GM20431 (cell line): ENCODE measurements around the gene C1QTNF12.
"Not testable (repeated sequence)": the region's sequence is repeated elsewhere in the genome, so short reads cannot be mapped to it uniquely, and the experiment has no call there.

ENCODE experiments used
- in situ Hi-C: fragments of 300-500 bp; cut with MseI, MboI; formaldehyde crosslinking; loops from one replicate; pipeline ENCODE4 v1.15.0; 2020; ENCODE audit warnings: low sequenced_read_pairs; ENCODE audit not compliant: unreplicated experiment

The C1QTNF12 gene

DNA sequence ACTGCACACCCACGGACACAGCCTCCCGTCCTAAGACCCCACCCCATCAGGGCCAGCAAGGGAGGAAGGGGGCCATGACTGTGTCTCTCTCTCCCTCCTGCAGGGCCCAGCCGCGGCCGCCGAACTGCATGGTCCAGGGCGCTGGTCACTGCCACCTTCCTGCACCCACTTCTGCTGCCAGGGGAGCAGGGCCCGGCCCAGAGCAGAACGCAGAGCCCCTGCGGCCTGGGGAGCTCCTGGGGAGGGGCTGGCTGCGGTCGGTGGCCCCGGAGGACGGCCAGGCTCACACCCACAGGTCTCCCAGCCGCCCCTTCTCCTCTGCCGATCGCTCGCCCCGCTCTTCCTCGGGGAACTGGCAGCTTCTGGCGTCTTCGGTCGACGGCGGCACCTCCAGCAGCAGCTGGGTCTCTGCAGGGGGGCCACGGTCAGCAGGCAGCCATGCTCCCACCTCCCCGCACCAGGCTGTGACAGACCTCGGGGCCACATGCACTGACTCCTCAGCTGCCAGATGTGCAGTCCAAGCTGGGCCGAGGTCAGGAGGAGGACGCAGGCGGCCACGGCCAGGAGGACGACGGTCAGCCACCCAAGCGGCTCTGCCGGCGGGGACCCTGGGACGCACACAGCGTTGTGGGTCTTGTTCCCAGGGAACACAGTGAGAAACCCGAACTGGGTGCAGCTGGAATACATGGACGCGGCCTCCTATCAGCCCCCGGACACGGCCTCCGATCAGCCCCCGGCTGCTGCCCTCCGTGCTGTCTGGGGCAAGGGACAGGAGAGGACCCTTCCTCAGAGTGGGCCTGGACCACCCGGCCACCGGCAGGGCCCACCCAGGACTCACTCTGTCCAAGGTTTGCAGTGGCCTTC is 42.7 kb downstream of the C1QTNF12 start:
- in situ Hi-C loops = no loop called here

DNA sequence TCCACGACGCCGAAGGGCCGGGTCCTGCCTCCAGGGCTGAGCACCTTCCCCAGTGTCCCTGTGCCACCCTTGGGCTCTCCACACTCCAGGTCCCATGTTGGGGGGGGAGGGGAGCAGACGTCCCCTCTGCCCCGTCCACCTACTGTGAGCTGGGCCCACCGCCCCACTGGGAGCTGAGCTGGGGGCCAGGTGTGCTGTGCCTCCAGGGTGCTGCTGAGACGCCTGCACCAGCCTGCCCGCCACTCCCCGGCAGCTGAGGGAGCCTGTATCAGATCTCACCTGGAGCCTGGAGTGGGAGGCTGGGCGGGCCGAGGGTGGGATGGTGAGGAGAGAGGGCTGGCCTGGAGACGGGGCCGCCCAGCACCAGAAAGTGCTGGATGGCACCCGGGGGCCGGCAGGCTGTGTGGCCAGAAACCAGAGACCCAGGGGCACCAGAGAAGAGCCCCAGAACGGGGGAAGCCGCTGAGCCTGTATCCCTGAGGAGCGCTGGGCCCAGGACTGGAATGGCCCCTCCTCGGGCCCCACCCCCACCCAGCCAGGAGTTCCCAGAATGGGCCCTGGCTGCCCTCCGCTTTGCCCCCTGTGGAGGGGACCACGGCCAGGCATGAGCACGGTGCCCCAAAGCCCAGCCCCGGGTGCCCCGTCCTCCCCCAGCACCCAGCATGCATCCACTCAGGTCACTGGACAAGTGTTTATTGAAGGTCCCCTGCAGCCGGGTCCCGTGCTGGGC is 43.5 kb downstream of the C1QTNF12 start:
- in situ Hi-C loops = no loop called here

DNA sequence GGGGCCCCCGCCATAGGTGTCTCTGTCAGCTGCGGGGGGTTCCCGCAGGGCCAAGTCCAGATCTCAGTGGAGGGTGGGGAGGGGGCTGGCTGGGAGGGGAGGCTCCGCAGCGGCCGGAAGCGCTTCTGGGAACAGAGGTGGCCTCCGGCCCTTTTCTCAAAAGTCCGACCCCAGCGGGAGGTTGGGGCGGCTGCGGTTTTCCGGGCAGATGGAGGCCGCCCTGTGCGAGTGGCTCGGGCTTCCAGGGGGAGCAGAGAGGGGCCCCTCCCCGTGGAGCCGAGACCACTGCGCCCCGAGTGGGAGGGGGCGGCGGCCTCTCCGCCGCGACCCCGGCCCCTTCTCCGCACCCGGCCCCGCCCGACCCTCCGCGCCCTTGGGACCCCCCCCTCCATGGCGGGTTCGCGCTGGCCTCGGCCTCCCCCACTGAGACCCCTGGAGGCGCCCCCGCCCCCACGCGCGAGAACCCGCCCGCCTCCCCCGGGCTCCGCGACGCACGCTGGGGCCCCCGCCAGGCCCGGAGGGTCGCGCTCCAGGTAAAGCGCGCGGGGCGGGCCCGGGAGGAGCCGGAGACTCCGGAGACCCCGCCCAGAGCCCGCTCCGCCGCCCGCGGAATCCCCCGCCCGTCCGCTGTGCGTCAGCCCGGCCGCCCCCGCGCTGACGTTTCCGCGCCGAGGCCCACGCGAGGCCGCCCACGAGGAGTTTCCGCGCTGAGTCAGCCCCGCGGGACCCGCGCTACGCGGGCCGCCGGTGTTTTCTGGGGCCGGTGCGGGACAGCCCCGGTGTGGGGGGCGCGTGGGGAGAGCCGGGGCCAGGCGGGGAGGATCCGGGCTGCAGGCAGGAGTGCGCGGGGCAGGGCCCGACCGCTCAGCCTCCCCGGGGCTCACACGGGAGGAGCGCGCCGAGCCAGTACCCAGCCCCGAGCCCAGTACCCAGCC is 45.4 kb downstream of the C1QTNF12 start:
- in situ Hi-C loops = no loop called here

DNA sequence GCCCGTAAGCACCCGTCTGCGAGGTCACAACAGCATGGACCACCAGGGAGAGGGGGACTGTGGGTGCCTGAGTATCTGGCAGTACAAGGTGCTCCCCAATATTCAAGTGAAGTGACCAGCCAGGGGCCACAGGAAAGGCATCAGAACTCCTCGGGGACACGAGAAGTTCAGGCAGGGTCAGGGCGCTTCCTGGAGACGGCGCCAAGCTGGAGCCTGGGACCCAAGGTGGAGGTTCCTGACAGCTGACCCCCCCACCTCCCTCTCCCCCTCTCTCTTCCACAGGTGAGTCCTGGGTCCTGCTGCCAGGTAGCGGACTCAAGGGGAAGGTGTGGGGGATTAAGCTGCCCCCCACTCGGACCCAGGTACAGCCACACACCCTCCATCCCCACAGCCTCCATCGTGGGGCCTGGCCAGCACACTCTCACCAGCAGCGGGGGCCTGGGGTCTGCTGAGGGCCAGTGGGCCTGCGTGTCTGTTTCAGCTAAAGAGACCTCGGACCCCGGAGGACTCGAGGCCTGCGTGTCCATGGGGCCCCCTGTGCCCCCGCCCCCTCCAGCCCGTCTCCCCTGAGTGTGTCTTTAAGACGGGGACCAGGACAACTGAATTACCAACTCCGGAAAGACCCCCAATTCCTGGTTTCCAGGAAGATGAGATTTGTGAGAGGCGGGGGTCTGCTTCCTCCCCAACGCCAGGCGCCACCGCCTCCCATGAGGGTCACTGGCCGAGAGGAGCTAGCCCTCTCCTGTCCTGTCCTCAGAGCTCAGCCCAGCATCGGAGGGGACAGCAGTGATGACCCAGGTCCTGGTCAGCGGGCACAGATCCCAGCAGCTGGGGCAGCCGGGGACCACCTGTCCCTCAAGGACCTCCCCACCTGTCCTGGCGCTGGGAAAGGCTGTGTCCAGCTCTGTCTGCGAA is 46.3 kb downstream of the C1QTNF12 start:
- in situ Hi-C loops = no loop called here

DNA sequence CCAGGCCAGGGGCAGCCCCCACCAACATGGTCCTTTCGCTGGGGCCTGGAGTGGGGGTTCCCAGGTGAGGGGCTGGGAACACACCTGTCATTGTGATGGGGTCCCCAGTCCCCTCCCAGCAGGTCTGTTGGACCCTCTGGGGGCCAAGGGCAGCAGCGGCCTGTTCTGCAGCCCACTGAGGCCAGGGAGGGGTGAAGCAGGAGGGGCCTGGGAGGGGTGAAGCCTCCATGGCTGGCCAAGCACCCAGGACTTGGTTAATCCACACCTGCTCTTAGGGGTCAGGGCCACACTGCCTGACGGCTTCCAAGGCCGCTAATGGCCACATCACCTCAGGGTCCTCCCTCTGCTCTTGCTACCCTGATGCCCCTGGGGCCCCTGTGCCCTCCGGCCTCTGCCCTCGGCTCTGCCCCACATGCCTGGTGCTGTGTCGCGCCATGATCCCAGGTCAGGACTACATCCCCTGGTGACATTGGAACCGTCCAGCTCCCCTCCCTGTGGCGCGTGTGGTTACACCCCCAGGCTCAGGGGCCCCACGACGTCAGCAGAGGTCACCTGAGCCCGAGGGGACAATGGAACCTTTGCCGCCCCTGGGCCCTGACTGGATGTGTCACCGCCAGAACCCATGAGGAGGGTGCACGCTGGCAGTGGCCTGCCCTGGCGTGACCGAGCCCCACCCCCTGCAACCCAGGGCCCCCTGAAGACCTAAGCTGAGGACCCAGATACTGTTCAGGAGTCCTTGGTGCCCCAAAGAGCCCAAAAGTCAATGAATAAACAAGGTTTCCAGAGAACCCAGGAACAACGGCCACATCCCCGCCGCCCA is 47.2 kb downstream of the C1QTNF12 start:
- in situ Hi-C loops = no loop called here

DNA sequence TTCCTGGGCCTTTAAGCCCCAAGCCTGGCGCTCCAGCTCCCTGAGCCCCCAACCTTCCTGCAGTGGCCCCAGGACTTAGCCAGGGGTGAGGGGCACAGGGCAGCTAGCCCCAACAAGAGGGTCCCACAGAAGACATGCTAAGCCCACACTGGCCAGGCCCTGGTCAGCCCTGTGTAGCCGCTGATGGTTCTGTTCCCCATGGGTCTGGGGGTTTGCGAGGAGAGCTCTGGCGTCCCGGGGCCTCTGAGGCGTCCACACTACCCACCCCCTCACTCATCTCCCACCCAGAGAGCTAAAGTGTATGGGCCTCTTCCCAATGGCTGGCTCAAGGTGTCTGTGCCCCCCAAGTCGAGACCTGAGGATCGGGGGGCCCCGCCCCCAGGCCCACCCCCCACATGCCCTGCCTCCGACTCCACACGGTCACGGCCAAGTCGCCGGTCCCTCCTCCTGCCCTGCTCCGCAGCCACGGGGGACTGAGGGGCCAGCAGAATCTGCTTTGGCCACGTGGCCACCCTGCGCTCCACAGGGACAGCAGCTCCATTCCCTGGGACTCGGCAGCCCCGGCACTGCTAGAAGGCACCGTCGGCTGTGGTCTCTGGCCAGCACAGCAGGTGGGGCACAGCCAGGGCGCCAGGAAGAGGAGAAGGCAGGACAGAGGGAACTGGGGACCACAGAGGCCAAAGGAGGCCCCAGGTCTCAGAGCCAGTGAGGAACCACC is 47.9 kb downstream of the C1QTNF12 start:
- in situ Hi-C loops = no loop called here

DNA sequence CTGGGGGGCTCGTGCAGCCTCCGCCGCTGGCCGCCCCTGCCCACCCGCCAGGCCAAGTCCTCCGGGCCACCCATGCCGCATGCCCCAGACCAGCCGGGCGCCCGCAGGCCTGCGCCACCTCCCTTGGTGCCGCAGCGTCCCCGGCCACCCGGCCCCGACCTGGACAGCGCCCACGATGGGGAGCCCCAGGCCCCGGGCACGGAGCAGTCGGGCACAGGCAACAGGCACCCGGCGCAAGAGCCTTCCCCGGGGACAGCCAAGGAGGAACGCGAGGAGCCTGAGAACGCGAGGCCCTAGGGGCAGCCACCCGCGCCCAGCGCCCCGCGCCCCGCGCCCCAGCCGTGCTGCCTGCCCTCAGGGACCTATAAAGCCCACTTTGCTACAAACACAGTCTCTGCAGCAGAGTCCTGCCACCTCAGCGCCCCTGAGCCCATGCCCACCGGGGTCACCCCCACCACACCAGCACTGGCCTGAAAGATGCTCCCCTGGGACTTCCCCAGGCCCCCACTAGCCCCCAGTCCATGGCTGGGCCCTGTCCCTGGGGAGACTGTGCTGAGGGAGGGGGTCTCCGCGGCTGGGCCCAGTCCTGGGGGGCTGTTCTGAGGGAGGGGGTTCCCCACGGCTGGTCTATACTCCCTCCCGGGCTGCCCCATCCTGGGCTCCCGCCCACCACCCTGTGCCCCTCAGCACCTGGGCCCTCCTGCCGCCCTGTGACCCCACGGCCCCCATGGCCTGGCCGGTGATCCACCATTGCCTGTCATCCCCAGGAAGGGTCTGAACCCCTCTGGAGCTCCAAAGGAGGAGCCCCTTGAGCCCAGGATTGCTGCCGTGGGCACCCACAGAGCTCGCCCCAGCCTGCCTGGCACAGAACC is 48.7 kb downstream of the C1QTNF12 start:
- in situ Hi-C loops = no loop called here

DNA sequence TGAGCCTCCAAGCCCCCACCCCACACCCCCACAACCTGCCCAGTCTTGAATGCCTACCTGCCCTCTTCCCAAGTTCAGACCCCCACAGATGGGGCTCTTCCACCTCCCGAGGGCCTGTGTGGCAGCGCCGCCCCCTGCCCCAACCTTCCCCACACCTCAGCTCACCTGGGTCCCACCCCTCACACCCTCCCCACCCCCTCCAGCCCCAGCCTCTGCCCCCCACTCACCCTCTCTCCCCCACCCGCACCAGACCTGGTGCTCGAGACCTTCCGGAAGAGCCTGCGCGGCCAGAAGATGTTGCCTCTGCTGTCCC is 49.4 kb downstream of the C1QTNF12 start:
- in situ Hi-C loops = no loop called here

DNA sequence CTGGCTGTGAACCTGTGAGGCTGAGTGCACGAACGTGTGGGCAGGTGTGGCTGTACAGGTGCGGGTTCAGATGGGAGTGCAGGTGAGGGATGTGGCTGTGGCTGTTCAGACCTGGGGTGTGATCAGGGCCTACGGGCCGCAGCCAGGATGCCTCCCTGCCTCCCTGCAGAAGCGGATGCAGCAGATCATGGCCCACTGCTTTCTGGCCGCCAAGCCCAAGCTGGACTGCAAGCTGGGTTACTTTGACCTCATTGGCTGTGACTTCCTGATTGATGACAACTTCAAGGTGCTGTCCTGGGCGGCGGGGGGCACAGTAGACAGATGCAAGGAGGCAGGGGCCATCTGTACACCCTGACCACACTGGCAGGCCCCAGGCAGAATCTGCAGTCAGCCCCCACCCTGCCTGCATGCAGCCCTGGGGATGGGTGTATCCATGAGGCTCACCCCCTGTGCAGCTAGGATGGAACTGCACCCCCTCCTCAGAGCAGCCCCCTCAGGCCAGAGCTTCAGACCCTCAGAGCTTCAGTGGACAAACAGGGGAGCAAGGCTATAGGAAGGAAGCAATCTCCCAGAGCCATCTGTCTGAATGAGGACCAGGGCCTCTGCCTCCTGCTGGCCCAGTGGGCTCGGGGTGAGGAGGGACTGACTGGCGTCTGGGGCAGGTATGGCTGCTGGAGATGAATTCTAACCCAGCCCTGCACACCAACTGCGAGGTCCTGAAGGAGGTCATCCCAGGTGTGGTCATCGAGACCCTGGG is 49.9 kb downstream of the C1QTNF12 start:
- in situ Hi-C loops = no loop called here

DNA sequence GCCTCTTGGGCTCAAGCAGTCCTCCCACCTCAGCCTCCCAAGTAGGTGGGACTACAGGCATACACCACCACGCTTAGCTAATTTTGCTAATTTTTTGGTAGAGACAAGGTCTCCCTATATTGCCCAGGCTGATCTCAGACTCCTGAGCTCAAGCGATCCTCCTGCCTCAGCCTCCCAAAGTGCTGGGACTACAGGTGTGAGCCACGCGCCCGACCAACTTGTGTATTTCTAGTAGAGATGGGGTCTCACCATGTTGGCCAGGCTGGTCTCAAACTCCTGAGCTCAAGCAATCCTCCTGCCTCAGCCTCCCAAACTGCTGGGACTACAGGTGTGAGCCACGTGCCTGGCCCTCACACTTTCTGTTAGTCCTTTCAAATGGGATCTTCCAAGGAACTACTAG is 50.8 kb downstream of the C1QTNF12 start:
- in situ Hi-C loops = not testable (repeated sequence)

DNA sequence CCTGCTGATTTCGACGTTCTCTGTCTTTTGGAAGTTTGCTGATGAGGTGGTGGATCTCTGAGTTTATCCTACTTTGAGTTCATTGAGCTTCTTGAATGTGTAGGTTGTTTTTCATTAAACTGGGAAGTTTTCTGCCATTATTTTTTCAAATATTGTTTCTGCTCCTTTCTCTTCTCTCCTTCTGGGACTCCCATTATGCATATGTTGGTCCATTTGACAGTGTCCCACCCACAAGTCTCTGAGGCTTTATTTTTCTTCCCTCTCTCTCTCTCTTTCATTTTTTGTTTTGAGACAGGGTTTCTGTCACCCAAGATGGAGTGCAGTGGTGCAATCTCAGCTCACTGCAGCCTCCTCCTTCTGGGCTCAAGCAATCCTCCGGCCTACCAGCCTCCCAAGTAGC is 51.8 kb downstream of the C1QTNF12 start:
- in situ Hi-C loops = no loop called here
